NCI-H1417 treated with DMSO at 0.1 percent for 48 hours (cell line): ENCODE measurements around the gene CLCN7.

Experiments
- DNase-seq: peaks from one replicate; lab custom pipeline; 2025; lab: John Stamatoyannopoulos, UW

The CLCN7 gene

DNA sequence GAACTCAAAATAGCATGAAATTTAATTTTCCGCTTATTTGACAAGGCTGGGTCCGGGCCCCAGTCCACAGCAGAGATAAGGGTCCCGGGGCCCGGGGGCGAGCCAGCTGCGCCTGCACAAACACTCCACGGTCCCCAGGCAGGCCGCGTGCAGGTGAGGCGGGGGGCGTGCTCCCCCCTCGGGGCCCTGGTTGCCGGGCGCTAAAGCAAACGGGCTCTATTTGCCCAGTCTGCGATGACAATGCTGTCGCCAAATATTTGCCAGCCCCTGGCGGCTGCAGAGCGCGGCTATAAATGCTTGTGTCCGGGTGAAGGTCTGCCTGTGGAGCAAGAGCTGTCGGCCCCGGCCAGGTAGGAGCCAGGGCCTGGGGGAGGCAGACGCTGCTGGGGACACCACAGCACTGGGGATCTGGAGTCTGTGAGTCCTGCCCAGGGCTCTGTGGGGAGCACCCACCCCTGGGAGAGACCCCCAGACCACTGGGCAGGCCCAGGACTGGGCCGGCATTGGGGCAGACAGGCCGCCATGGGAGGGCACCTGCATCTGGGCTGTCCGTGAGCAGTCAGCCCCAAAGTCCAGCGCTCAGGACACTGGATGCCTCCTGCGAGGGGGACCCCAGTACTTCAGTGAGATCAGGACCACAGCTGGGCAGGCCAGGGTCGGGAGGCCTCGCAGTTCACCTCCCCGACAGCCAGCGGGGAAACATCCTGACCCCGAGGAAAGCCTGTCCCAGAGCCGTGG lies 43.9 kb downstream of the CLCN7 start, which contains the start of gene PERCC1:
Gene PERCC1 (plus strand): TSS at position 320 of the 738 bp plus-strand sequence. CDS start 1,516 bp downstream, outside the sequence.
- no peak for DNase-seq

DNA sequence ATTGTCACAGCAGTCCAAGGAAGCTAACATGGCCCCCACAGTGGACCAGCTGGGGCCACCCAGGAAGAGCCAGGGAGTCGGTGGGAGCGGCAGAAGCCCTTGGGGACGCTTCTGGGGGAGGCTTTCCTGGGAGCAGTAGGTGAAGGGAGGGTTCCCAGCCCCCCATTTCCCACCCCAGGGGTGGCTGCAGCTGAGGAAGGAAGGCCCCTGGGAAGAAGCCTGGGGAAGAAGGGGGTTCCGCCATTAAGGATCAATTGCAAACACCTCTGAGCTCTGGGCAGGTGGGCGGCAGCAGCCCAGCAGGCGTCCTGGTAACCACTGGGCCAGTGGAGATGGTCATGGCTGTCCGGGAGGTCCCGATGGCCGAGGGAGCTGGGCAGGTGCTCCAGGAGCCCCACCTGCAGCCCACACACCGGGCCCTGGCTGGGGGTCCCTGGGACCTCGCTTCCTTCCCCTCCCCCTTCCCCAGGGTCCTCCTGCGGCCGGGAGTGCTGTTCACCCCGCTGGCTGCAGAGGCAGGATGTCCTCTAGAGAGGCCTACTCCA lies 44.5 kb downstream of the CLCN7 start:
- no peak for DNase-seq

DNA sequence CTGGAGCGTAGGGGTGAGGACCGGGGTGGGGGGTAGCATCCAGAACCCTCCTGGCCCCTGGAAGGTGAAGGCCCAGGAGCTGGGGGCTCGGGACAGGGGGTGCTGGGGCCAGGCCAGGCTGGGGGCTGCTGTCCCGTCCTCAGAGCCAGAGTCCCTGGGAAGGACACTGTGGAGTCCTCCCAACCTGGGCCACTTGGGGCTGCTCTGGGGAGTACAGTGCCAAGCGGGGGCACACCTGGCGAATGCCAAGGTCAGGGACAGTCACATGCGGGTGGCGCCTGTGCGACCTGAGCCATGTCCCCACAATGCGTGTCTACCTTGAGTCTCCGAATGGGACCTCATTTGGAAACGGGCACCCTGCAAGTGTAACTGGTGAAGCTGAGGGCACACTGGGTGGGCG lies 45.2 kb downstream of the CLCN7 start:
- no peak for DNase-seq

DNA sequence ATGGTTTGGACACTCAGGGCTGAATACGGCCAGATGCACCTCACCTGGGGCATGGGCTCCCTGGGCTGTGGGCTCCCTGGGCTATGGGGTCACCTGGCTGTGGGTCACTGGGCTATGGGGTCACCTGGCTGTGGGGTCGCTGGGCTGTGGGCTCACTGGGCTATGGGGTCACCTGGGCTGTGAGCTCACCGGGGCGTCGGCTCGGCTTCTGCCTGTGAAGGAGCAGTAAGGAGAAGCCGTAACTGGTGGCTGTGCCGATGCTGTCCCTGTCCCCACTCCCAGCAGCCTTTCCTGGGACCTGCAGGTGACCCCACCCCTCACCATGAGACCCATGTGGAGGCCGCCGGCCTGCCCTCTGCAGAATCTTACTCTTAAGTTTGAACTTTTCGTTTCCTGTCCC lies 45.8 kb downstream of the CLCN7 start:
- DNase-seq, result no peak

DNA sequence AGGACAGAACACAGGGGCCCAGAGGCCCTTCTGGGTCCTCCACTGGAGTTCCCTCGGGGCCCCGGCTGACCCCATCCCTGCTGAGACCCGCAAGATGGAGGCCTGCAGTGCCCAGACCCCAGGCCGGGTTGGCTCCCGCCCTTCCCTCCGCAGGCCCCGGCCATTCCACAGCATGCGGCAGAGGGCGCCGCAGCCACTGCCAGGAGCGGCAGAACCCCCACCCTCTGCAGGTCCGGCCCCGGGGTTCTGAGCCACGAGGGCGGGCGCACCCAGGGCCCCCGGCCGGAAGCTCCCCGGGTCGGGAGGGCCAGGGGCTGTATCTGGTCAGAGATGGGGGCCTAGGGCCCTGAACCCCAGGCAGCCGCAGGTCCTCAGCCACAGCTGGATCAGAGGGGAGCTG lies 46.3 kb downstream of the CLCN7 start:
- DNase-seq, result no peak

DNA sequence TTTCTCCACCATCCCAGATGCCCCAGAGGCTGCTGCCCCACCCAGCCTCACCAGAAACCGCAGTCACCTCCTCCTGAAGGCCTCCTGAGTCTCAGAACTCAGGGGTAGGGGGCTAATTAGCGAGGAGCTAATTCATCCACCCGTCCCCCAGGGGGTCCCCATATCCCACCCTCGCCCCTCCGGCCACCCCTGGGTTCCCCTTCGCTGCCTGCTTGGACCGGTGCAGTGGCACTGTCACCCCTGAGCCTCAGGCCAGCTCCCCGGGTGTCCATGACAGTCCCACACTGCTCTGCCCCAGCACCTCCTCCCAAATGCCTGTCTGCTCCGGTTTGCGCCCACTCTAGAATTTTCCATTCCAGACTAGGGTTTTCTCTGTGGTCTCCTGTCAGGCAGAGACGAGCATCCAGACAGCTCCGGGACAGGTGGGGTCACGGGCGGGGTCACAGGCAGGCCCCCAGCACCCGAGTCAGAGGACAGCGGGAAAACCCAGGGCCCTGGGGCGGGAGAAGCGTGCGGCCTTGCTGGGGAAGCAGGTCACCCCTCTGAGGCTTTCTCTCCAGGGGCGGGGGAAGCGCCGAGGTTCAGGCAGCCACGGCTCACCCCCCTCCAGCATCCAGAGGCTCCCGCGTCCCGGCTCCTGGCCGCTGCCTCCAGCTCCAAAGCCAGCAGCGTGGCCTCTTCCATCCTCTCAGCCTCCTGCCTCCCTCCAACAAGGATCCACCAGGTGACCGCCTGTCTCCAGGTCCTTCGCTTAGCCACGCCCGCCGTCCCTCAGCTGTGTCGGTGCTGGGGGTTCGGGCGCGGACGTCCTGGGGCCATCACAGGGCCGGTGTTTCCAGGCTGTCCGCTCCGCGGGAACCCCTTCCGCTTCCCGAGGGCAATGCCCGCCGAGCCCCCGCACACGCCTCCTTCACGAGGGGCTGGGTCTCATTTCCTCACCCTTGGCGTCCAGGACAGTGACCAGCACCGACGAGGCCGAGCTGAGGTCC lies 47.1 kb downstream of the CLCN7 start:
- DNase-seq, result no peak

DNA sequence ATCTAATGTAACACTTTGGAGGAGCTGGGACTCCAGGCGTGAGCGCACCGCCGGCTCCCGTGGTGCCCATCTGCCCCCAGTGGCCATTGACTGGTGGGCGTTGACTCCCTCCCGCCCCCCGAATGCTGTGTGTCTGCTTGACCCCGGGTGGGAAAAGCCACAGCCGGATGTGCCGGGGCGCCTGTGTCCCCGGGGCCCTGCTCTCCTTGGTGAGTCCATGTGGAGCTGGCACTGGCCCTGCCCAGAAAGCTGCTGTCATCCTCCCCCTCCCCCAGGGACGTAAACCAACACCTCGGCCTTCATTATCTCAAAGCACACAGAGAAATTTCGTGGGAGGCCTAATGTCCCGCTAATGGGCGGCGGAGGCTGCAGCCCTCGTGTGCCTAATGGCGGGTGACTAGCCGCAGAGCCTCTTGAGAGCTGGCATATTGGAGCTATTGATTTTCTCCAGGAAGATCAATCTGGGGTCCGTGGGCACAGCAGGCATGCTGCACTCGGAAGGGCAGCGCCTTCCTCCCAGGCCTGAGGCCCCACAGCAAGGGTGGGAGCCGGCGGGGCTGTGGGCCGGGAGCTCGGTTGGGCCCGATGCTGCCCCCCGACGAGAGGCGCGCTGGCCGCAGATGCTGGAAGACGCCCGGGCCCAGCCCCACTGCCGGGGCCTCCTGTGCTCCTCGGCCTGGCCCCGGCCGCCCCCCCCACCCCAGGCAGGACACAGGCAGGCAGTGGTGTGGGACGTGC lies 47.9 kb downstream of the CLCN7 start:
- DNase-seq, result no peak

DNA sequence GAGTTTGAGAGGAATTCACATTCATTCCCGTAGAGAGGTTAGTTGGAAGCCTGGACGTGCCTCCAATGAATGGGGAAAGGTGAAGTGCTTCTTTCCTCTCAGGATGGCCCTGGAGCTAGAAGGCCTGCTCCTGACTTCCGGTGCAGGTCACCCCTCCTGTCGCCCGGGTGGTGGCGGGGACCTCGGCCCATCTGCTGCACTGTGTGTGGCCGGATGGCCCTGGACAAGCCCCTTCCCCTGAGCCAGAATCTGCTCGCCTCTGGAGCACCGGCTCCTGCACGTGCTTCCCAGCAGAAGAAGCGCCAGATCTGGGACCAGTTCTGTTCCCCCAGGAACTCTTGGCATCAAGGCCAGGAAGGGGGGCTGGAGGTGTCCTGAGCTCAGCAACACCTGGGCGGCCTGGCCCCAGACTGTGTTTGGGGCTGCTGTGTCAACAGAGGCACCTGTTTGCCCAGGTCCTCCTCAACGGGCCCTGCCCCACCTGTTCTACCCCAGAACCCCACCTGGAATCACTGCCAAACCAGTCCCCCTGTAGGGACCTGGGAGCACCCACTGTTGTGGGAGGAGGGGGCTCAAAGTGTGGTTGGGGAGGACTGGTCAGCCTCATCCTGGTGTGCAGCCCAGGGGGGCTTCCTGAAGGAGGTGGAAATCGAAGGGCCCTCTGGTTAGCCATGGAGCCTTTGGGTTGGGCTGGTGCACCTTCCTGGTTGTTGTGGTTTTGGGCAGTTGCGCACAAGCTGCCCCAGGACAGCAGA lies 49.0 kb downstream of the CLCN7 start:
- DNase-seq, result no peak

DNA sequence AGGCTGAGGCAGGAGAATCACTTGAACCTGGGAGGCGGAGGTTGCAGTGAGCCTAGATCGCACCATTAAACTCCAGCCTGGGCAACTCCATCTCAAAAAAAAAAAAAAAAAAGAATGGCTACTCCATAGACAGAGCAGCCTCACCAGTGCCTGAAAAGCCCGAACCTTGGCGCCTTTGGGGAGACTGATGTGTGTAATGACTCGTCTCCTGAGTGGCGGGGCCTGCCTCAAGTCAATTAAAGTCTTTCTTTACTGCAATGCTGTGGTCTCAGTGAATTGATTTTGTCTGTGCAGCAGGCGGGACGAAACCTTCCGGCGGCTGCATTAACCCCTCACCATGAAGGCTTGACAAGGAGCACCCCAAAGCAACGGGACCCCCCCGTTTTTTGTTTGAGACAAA lies 50.8 kb downstream of the CLCN7 start:
- DNase-seq, result no peak

DNA sequence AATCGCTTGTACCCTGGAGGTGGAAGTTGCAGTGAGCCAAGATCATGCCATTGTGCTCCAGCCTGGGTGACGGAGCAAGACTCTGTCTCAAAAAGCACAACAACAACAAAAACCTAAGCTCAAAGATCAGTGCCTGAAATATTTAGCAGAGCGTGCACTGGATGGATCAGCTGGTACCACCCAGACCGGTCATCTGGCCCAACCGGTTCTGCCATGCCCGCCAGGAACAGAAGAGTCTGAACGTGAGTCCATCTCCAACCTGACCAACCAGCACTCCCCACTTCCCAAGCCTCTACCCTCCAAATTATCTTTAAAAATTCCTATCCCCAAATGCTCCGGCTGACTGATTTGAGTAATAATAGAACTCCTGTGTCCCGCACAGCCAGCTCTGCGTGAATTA lies 52.8 kb downstream of the CLCN7 start:
- no peak for DNase-seq

DNA sequence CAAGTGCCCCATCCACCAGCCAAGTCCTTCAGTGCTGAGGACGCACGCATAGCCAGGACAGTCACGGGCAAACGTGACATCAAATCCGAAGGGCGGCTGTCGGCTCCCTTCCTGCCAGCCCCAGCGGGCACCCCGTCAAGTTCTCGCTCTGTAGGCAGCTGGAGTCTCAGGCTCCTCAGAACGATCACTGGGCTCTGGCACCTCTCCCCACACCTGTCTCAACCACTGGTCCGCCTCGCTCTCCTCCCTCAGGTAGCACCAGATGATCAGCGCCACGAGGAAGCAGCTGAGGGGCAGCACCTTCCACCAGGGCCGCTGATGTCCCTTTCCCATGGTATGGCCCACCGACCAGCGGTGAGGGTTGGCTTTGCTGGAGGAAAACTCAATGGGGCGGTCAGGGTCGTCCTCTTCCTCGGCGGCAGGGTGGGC lies 54.7 kb downstream of the CLCN7 start:
- DNase-seq, result no peak

DNA sequence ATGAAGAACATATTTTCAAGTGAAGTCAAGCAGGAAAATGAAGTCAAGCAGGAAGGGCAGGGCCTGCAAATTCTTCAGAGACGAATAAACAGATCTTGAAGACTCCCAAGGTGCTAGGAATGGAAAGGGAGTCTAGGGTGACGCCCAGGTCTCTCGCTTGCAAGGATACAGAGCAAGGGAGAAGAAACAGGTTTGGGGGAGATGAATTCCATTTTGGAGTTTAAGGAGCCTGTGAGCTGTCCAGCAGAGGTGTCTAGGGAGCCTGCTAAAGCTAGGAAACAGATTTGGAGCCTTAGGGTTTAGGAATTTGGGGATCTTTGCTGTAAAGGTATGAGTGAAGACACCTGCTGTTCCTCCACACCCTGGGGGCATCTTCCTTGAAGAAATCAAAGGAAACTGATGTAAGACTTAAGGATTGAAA lies 58.3 kb downstream of the CLCN7 start:
- no peak for DNase-seq

DNA sequence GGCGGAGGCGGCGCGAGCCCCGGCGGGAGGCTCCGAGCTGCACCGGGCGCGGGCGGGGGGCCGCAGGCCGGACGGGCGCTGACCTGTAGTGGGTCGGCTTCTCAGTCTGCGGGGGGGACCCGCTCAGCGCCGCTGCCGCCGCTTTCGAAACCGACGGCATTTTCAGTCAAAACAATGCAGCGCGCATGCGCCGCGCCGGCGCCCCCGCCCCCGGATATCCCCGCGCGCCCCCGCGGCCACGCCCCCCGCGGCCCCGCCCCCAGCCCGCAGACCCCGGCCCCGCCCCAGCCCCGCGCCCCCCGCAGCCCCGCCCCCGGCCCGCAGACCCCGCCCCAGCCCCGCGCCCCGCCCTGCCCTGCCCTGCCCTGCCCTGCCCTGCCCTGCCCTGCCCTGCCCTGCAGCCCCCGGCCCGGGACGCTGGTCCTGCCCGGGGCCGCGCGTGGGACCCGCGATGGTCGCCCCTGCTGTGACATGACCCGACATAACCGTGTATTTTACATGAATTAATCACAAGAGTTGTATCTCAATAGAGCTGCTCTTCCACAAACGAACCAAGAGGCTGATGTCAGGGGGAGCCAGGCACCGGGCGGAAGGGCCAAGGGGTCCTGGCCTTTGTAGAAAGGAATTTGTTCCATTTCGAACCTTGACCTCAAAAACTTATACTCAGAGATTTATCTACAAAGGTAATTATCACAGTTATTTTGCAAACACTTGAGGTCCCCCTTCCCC lies 60.1 kb downstream of the CLCN7 start, which contains the start of gene UNKL:
Gene UNKL (minus strand): TSS at position 173 of the 729 bp plus-strand sequence. CDS start 13 bp downstream, at position 160.
- DNase-seq, result no peak

DNA sequence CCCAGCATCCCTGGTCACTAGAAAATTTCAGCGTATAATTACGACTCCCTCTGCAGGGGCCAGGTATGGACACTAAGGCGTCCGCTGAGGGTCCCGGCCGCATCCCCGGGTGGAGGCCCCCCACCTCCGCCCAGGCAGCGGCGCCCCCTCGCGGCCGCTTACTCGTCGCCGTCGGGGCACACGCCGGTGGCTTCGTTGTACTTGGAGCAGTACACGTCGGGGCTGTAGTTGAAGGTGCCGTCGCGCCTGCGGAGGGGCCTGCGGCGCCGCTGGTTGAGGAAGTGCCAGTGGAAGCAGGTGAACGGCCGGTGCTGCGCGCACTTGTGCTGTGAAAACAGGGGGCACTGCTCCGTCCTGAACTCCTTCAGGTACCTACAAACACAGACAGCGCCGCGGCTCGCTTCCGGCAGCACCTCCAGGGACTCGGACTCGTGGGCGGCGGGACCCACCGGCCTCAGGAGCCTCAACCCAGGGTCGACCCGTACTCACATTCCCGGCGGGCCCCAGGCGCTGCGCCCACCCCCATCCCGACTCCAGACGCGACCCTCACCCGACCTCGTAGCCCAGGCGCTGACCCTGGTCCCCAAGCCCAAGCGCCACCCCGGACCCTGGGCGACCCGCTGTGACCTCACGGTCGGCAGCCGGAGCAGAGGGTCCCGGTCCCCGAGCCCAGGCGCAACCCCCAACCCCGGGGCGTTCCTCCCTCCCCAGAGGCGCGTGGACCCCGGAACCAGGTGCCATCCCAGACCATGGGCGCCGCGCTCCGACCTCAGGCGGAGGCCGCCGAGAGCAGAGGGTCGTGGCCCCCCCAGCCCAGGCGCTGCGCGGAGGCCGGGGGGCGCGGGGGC lies 60.9 kb downstream of the CLCN7 start:
- no peak for DNase-seq

DNA sequence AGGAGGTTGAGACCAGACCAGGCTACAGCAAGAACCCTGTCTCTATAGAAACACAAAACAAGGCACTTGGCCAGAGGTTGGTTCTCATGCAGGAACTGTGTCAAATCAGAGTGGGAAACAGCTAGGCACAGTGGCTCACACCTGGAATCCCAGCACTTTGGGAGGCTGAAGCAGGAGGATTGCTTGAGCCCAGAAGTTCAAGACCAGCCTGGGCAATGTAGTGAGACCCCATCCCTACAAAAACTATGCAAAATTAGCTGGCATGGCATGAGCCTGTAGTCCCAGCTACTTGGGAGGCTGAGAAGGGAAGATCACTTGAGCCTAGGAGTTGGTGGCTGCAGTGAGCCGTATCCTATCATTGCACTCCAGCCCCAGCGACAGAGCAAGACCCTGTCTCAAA lies 62.0 kb downstream of the CLCN7 start:
- no peak for DNase-seq

DNA sequence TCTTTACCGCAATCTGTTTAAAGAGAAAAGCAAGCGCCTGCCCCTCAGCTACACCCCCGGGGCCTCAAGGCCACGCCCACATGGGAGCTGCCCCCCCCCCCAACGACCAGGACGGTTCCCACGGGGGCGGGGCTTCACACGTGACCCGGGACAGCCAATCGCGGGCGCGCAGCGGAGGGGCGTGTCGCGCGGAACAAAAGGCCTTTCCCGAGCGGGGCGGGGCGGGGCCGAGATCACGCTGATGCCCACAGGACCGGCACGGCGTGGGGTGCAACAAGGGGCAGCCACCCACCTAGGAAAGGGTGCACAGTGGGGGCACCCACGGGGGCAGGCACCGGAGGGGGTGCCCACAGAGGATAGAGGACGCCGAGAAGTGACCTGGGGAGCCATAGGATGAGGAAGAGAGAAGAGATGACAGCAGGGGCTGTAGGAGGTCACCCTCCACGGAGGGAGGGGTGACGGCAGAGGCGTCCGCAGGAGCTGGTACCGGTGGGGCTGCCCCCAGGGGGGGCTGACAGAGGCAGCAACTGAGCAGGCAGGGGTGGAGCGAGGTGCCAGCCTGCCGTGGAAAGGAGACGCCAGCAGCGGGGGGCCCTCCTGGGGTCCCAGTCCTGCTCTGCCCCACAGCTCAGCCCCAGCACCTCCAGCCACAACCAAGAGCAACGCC lies 66.5 kb downstream of the CLCN7 start:
- peak; percentile 52 for DNase-seq

DNA sequence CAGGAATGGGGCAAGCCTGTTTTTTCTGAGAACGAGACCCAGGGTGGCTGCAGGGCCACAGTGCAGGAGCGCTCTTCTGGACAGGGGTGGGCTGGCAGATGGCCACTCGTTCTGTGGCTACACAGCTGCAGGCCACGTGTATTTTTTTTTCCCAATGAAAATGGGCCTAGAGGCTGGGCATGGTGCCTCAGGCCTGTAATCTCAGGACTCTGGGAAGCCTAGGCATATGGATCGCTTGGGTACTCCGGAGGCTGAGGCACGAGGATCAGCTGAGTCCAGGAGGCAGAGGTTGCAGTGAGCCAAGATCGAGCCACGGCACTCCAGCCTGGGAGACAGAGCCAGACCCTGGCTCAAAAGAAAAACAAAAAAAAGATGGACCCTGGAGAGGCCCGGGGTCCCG lies 67.1 kb downstream of the CLCN7 start:
- no peak for DNase-seq

DNA sequence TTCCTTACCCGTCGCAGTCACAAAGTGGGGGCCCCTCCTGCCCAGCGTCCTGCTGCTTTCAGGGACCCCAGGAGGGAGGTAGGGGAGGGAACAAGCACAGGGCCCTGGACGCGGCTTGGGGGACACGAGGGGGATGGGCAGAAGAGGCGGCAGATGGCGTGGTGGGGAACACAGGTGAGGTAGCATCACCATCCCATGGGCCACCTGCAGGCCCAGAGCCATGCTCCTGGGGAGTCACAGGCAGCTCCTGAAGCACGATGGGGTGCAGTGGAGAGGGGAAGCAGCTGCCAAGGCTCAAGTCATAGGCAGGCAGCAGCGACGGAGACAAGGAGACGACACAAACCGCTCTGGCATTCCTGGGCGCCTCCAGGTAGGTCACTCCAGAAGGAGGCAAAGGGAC lies 71.1 kb downstream of the CLCN7 start:
- DNase-seq, result no peak

DNA sequence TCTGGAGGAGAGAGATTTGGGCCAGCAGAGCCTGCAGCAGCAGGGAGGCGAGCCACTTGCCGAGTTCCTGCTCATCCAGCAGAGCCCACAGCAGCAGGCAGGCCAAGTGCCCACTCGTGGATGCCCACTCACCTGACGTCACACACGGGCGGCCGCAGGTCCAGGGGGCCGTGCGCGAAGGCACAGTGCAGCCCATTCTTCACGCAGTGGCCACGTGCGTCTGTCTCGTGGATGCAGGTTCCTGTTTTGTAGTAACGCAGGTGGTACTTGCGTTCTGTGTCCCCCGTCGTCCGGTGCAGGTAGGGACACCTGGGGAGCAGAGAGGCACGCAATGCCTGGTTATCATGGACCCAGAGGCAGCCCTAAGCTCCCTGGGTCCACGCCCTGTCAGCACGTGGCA lies 71.8 kb downstream of the CLCN7 start:
- no peak for DNase-seq
